Osteocyte (in vitro differentiated cells): Measurements from ENCODE around the gene EPS8L1. TPM values are rescaled to one million over a fixed set of nuclear protein-coding genes. Genes with fewer than 3 reads are reported as not detected.
"Not testable (repeated sequence)": the region's sequence is repeated elsewhere in the genome, so short reads cannot be mapped to it uniquely, and the experiment has no call there.

ENCODE experiments used
- DNase-seq: peaks from one replicate; pipeline ENCODE4 v3.0.0; 2021; ENCODE audit warnings: mixed read lengths; ENCODE audit not compliant: unreplicated experiment; ENCODE audit errors: extremely low spot score
- H3K27ac Mint-ChIP-seq: one replicate; pipeline ENCODE4 v1.8.0; 2021; ENCODE audit warnings: mild to moderate bottlenecking, mixed read lengths; ENCODE audit not compliant: unreplicated experiment
- H3K27me3 Mint-ChIP-seq: one replicate; pipeline ENCODE4 v1.8.0; 2021; ENCODE audit warnings: mixed read lengths; ENCODE audit not compliant: unreplicated experiment
- H3K36me3 Mint-ChIP-seq: one replicate; pipeline ENCODE4 v1.8.0; 2021; ENCODE audit warnings: mixed read lengths; ENCODE audit not compliant: unreplicated experiment
- H3K4me1 Mint-ChIP-seq: one replicate; pipeline ENCODE4 v1.8.0; 2021; ENCODE audit warnings: mixed read lengths; ENCODE audit not compliant: unreplicated experiment
- H3K4me3 Mint-ChIP-seq: one replicate; pipeline ENCODE4 v1.8.0; 2021; ENCODE audit warnings: mild to moderate bottlenecking, moderate library complexity, mixed read lengths; ENCODE audit not compliant: unreplicated experiment
- H3K9me3 Mint-ChIP-seq: one replicate; pipeline ENCODE4 v1.8.0; 2021; ENCODE audit warnings: mixed read lengths; ENCODE audit not compliant: unreplicated experiment
- total RNA-seq: library from RNA; stranded (reverse); gene quantifications from 2 replicates; pipeline ENCODE4 v1.2.1, GENCODE V29; 2021
- TF ChIP-seq, protein P1 (sequence below): fragments of 200-600 bp; sonication (generic); IDR thresholded peaks from 2 replicates; pipeline ENCODE4 v1.5.0; 2021; ENCODE audit warnings: antibody characterized with exemption, mild to moderate bottlenecking, moderate library complexity

The EPS8L1 gene
- total RNA-seq, 1 donor from 2014 or later, result 4.5 TPM

- no peak overlapping the region for H3K27ac Mint-ChIP-seq
- no peaks in the 10 kb centered on the region for H3K27me3 Mint-ChIP-seq
- TF ChIP-seq, protein P1, sequence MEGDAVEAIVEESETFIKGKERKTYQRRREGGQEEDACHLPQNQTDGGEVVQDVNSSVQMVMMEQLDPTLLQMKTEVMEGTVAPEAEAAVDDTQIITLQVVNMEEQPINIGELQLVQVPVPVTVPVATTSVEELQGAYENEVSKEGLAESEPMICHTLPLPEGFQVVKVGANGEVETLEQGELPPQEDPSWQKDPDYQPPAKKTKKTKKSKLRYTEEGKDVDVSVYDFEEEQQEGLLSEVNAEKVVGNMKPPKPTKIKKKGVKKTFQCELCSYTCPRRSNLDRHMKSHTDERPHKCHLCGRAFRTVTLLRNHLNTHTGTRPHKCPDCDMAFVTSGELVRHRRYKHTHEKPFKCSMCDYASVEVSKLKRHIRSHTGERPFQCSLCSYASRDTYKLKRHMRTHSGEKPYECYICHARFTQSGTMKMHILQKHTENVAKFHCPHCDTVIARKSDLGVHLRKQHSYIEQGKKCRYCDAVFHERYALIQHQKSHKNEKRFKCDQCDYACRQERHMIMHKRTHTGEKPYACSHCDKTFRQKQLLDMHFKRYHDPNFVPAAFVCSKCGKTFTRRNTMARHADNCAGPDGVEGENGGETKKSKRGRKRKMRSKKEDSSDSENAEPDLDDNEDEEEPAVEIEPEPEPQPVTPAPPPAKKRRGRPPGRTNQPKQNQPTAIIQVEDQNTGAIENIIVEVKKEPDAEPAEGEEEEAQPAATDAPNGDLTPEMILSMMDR, result no peak
- no peaks in the 10 kb centered on the region for H3K9me3 Mint-ChIP-seq
- no peak for DNase-seq
- H3K4me3 Mint-ChIP-seq, result no peak overlapping the region
- peaks cover 2% of the 10 kb centered on the region for H3K4me1 Mint-ChIP-seq
- H3K36me3 Mint-ChIP-seq, result peaks cover 28% of the 10 kb centered on the region
Observed at GRCh38 chr19:55103190-55103589, 27.5 kb downstream of the EPS8L1 start.

- Mint-ChIP-seq H3K4me1 (peaks cover 4% of the 10 kb centered on the region), H3K36me3 (peaks cover 36% of the 10 kb centered on the region), H3K27ac (no peak overlapping the region), H3K9me3 (no peaks in the 10 kb centered on the region), H3K4me3 (no peak overlapping the region), H3K27me3 (no peaks in the 10 kb centered on the region)
- TF ChIP-seq, protein P1, result no peak
- DNase-seq, result no peak
Observed at GRCh38 chr19:55105237-55105636, 29.6 kb downstream of the EPS8L1 start.

DNA sequence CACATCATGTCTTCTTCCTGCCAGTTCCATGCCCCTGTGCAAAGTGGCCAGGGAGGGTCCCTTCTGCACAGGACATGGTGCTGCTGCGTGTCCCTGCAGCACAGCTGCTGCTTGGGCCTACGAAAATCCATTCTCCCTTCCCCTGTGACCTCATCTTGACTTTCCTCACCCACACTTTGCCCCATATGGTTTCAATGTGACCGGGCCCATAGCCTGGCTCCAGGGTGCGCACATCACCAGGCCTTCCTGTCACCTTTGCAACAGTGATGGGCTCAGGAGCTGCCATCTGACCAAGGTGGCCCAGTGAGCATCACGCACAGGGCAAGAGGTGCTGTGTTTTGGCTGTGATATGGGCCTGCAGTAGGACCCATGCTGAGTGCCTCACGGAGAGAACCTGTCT is 30.9 kb downstream of the EPS8L1 start:
- DNase-seq, result no peak
- H3K36me3 Mint-ChIP-seq, result peaks cover 37% of the 10 kb centered on the region
- H3K4me3 Mint-ChIP-seq, result no peak overlapping the region
- H3K9me3 Mint-ChIP-seq, result no peaks in the 10 kb centered on the region
- TF ChIP-seq, protein P1, result no peak
- no peaks in the 10 kb centered on the region for H3K27me3 Mint-ChIP-seq
- H3K4me1 Mint-ChIP-seq, result peaks cover 8% of the 10 kb centered on the region
- H3K27ac Mint-ChIP-seq, result peak overlapping the region; percentile 25

DNA sequence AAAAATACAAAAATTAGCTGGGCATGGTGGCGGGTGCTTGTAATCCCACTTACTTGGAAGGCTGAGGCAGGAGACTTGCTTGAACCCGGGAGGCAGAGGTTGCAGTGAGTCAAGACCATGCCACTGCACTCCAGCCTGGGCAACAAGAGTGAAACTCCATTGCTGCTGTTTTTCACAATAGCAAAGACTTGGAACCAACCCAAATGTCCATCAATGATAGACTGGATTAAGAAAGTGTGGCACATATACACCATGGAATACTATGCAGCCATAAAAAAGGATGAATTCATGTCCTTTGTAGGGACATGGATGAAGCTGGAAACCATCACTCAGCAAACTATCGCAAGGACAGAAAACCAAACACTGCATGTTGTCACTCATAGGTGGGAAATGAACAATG is 31.6 kb downstream of the EPS8L1 start:
- H3K9me3 Mint-ChIP-seq, DNase-seq, H3K4me1 Mint-ChIP-seq, H3K4me3 Mint-ChIP-seq, H3K27ac Mint-ChIP-seq, H3K27me3 Mint-ChIP-seq: not testable (repeated sequence)
- H3K36me3 Mint-ChIP-seq, result peaks cover 32% of the 10 kb centered on the region

DNA sequence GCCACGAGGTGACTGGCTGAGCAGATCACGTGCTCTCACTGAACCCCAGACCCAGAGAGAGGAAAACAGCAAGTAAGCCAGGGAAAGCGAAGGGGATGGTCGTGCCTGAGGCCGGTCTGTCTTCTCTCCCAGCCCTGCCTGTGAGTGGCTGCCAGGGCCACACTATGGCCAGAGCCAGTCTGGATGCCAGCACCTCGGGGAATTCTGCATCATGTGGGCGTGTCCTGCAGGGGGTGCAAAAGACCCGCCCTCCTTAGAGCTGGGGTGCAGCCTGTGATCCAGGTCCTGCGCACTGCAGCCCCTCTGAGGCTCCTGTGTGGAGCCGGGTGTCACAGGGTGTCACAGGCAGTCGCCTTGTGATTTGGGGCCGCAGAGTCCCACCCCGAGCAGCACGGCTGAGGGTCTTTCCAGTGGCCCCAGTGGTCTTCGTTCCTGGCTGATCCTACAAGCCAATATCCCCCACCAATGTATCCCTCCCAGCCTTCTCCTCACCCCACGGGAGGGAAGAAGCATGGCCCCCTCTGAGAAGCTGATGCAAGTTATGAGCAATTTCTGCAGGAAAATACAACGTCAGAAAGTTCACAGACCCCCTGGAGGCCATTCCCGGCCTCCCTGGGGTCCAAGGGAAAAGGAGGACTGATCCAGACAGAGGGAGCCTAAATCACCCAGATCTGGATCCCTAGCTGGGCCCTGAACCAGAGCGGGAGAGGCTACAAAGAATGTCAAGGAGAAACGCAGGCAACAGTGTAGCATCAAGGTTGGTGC is 34.0 kb downstream of the EPS8L1 start:
- H3K9me3 Mint-ChIP-seq, result no peaks in the 10 kb centered on the region
- peak overlapping the region; percentile 72 for H3K27ac Mint-ChIP-seq
- peaks cover 19% of the 10 kb centered on the region for H3K36me3 Mint-ChIP-seq
- peaks cover 24% of the 10 kb centered on the region for H3K4me1 Mint-ChIP-seq
- H3K27me3 Mint-ChIP-seq, result no peaks in the 10 kb centered on the region
- no peak for DNase-seq
- no peak overlapping the region for H3K4me3 Mint-ChIP-seq
- TF ChIP-seq, protein P1, result no peak
